ENCODE data around the gene LALBA. TPM values are rescaled to one million over a fixed set of nuclear protein-coding genes. Genes with fewer than 3 reads are reported as not detected.

Gene LALBA
- total and polyA plus RNA-seq, 4 donors = not detected

DNA sequence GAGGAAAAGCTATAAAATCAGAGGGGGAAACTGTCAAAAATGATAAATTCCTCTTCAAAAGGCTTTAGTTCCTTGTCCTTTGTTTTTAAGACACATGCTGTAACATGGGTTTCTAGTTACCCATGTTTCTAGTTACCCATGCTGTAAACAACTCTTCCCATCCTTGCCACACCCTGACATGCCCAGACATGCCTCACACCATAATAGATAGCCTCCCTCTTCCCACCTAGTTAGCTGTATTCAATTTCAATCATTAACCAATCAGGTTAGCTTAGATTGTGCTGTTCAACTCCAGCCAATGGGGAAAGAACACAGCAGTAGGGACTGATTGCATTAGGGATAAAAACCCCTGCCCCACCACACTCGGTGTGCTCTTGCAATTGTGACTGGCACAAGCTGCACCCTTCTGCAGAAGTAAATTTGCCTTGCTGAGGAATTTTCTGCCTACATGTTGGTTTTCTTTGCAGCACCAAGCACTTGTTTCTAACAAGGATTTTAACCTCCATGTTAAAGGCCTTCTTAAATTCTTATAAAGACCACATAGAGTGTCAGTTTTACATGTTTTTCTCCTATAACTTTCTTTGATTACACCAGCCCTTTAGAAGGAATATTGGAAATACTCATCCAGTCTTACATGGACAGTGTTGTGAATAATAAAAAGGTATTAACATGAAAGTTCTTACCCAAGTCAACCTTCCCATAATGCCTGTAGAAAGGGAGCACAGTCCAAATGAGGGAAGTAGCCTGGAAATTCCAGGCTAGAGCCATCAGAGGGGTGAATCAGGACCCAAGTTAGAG is 32.5 kb upstream of the LALBA start (continued):
- TF ChIP-seq, protein P1, sequence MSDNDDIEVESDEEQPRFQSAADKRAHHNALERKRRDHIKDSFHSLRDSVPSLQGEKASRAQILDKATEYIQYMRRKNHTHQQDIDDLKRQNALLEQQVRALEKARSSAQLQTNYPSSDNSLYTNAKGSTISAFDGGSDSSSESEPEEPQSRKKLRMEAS (IDR thresholded peaks at IDR 0.05) = no peak
- TF ChIP-seq HNF4G (IDR thresholded peaks at IDR 0.05) (no peak), EGR1 (IDR thresholded peaks at IDR 0.05; ENCODE audit: low read depth in 2 of 2) (no peak), FOXA2 (IDR thresholded peaks at IDR 0.05) (no peak), RXRA (IDR thresholded peaks at IDR 0.05) (no peak)
- TF ChIP-seq, protein P2, sequence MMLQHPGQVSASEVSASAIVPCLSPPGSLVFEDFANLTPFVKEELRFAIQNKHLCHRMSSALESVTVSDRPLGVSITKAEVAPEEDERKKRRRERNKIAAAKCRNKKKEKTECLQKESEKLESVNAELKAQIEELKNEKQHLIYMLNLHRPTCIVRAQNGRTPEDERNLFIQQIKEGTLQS (IDR thresholded peaks at IDR 0.05) = no peak

DNA sequence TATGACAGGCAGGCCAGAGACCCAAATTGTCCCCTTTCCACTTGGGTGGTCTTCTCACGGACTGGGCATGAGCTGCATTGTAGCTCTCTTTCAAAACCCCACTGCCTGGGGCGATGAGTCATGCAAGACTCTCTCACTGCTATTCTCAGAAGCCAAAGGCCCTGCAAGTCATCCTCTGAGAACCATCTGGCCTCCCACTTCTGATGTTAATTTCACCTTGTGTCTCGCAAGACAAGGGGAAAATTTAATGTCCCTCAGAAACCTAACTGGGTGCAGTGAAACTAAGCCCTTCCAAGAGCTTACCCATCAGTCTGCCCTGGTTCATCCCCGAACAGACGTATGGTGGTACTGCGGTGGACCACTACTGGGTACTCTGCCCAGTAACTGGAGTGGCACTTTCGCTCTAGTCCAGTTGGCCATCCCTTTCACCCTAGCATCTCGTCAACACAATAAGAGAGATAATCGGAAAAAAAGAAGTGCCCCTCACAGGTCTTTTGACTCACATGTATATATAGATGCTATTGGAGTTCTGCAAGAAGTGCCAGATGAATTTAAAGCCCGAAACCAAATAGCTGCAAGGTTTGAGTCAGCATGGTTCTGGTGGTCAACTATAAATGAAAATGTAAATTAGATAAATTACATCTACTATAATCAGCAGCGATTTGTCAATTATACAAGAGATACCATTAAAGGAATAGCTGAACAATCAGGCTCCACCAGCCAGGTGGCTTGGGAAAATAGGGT is 31.3 kb upstream of the LALBA start:
- WGBS = 82% methylated on average over 11 of the region's 11 CpGs

More for the DNA sequence above, 31.3 kb upstream of the LALBA start:
- Histone ChIP-seq H3K27me3 (ENCODE audit: control insufficient read depth in 4 of 4, insufficient read depth in 4 of 4, low read length in 3 of 4) (no peaks in the 10 kb centered on the region), H3K36me3 (ENCODE audit: control insufficient read depth in 4 of 4, insufficient read depth in 3 of 4, low read depth in 1 of 4, low read length in 3 of 4) (no peaks in the 10 kb centered on the region), H3K9ac (ENCODE audit: low read depth in 1 of 2, low read length in 2 of 2) (no peak overlapping the region), H3K27ac (ENCODE audit: low read depth in 1 of 2, low read length in 2 of 2) (no peak overlapping the region), H3K4me1 (ENCODE audit: control insufficient read depth in 4 of 4, insufficient read depth in 4 of 4, low read length in 3 of 4) (no peaks in the 10 kb centered on the region), H3K9me3 (ENCODE audit: control insufficient read depth in 4 of 4, low read length in 3 of 4) (peaks cover 0 to 31% (median 3%) of the 10 kb centered on the region in 4 donors), H3K4me3 (ENCODE audit: low read depth in 1 of 3, low read length in 3 of 3) (no peak overlapping the region)
- TF ChIP-seq, protein P3, sequence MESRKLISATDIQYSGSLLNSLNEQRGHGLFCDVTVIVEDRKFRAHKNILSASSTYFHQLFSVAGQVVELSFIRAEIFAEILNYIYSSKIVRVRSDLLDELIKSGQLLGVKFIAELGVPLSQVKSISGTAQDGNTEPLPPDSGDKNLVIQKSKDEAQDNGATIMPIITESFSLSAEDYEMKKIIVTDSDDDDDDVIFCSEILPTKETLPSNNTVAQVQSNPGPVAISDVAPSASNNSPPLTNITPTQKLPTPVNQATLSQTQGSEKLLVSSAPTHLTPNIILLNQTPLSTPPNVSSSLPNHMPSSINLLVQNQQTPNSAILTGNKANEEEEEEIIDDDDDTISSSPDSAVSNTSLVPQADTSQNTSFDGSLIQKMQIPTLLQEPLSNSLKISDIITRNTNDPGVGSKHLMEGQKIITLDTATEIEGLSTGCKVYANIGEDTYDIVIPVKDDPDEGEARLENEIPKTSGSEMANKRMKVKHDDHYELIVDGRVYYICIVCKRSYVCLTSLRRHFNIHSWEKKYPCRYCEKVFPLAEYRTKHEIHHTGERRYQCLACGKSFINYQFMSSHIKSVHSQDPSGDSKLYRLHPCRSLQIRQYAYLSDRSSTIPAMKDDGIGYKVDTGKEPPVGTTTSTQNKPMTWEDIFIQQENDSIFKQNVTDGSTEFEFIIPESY (IDR thresholded peaks at IDR 0.05) = no peak
- TF ChIP-seq RXRA (IDR thresholded peaks at IDR 0.05) (no peak), JUND (IDR thresholded peaks at IDR 0.05) (no peak), HNF4G (IDR thresholded peaks at IDR 0.05) (no peak), EGR1 (IDR thresholded peaks at IDR 0.05; ENCODE audit: low read depth in 2 of 2) (no peak), YY1 (IDR thresholded peaks at IDR 0.05) (no peak), RAD21 (IDR thresholded peaks at IDR 0.05) (no peak), SP1 (IDR thresholded peaks at IDR 0.05) (no peak), HNF4A (conservative IDR thresholded peaks at IDR 0.05) (no peak), FOXA1 (IDR thresholded peaks at IDR 0.05) (no peak), FOXA2 (IDR thresholded peaks at IDR 0.05) (no peak), NR2F2 (IDR thresholded peaks at IDR 0.05) (no peak), GABPA (IDR thresholded peaks at IDR 0.05 in 1 of 2, conservative IDR thresholded peaks at IDR 0.05 in 1 of 2) (no peak), TAF1 (conservative IDR thresholded peaks at IDR 0.05) (no peak)
- TF ChIP-seq, protein P4, sequence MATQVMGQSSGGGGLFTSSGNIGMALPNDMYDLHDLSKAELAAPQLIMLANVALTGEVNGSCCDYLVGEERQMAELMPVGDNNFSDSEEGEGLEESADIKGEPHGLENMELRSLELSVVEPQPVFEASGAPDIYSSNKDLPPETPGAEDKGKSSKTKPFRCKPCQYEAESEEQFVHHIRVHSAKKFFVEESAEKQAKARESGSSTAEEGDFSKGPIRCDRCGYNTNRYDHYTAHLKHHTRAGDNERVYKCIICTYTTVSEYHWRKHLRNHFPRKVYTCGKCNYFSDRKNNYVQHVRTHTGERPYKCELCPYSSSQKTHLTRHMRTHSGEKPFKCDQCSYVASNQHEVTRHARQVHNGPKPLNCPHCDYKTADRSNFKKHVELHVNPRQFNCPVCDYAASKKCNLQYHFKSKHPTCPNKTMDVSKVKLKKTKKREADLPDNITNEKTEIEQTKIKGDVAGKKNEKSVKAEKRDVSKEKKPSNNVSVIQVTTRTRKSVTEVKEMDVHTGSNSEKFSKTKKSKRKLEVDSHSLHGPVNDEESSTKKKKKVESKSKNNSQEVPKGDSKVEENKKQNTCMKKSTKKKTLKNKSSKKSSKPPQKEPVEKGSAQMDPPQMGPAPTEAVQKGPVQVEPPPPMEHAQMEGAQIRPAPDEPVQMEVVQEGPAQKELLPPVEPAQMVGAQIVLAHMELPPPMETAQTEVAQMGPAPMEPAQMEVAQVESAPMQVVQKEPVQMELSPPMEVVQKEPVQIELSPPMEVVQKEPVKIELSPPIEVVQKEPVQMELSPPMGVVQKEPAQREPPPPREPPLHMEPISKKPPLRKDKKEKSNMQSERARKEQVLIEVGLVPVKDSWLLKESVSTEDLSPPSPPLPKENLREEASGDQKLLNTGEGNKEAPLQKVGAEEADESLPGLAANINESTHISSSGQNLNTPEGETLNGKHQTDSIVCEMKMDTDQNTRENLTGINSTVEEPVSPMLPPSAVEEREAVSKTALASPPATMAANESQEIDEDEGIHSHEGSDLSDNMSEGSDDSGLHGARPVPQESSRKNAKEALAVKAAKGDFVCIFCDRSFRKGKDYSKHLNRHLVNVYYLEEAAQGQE (IDR thresholded peaks at IDR 0.05) = no peak
- TF ChIP-seq, protein P1 (IDR thresholded peaks at IDR 0.05) = no peak
- TF ChIP-seq, protein P2 (IDR thresholded peaks at IDR 0.05) = no peak
- TF ChIP-seq, protein P5, sequence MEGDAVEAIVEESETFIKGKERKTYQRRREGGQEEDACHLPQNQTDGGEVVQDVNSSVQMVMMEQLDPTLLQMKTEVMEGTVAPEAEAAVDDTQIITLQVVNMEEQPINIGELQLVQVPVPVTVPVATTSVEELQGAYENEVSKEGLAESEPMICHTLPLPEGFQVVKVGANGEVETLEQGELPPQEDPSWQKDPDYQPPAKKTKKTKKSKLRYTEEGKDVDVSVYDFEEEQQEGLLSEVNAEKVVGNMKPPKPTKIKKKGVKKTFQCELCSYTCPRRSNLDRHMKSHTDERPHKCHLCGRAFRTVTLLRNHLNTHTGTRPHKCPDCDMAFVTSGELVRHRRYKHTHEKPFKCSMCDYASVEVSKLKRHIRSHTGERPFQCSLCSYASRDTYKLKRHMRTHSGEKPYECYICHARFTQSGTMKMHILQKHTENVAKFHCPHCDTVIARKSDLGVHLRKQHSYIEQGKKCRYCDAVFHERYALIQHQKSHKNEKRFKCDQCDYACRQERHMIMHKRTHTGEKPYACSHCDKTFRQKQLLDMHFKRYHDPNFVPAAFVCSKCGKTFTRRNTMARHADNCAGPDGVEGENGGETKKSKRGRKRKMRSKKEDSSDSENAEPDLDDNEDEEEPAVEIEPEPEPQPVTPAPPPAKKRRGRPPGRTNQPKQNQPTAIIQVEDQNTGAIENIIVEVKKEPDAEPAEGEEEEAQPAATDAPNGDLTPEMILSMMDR (IDR thresholded peaks at IDR 0.05; ENCODE audit: low read depth, low read length, missing input control) = no peak
- no peak for DNase-seq (ENCODE audit: low spot score)
